Psoas muscle (tissue), 8 donors: ENCODE measurements around the gene MRPL24. TPM values are rescaled to one million over a fixed set of nuclear protein-coding genes. Genes with fewer than 3 reads are reported as not detected.

ENCODE experiments used
- ATAC-seq, 4 donors: fragments of 200-7000 bp; cut with Tn5 transposase; one replicate each; pipeline ENCODE4 v1.9.1; 2020; ENCODE audit warnings: moderate library complexity in 3 of 4, mild to moderate bottlenecking in 2 of 4
- DNase-seq, 2 donors: peaks; one replicate each; pipeline ENCODE4 v3.0.0-alpha.2; 2020
- H3K27ac ChIP-seq: fragments of 200-600 bp; one replicate; pipeline ENCODE4 v1.8.0; 2022
- H3K27me3 ChIP-seq, 3 donors: fragments of 200-600 bp in 1 of 3; one replicate each; pipeline versions ENCODE4 v1.6.1 to v1.8.0; 2013 to 2022; ENCODE audit warnings: low read length in 2 of 3, mild to moderate bottlenecking in 2 of 3, moderate library complexity in 1 of 3; ENCODE audit not compliant: insufficient read depth in 3 of 3
- H3K36me3 ChIP-seq, 2 donors: fragments of 200-600 bp in 1 of 2; one replicate each; pipeline versions ENCODE4 v1.6.1 to v1.8.0; 2013 to 2022; ENCODE audit warnings: low read depth in 1 of 2, mild to moderate bottlenecking in 1 of 2, moderate library complexity in 1 of 2; ENCODE audit not compliant: insufficient read depth in 1 of 2
- H3K4me1 ChIP-seq: fragments of 200-600 bp; one replicate; pipeline ENCODE4 v1.8.0; 2022
- H3K4me3 ChIP-seq: fragments of 200-600 bp; one replicate; pipeline ENCODE4 v1.8.0; 2022; ENCODE audit warnings: mild to moderate bottlenecking
- H3K9me3 ChIP-seq: fragments of 200-600 bp; one replicate; pipeline ENCODE4 v1.8.0; 2022
- CTCF ChIP-seq: fragments of 200-600 bp; IDR thresholded peaks from one replicate; pipeline ENCODE4 v1.8.0; 2022; ENCODE audit warnings: antibody characterized with exemption
- WGBS, 3 donors: extraction: QIAGEN DNeasy Blood & Tissue Kit; methylation state at CpG; one replicate each; pipeline versions ENCODE4 v1.1.6 to v1.1.7; 2013; 5-methylcytosine and 5-hydroxymethylcytosine counted together
- intact Hi-C, 2 donors: fragments of 100-400 bp; cut with DNase I; formaldehyde crosslinking; loops; one replicate each; pipeline versions ENCODE4 v1.11.0 to v1.14.2; 2022
- polyA plus RNA-seq, 3 donors: library from polyadenylated mRNA; stranded (reverse); fragments of 200-250 nt; gene quantifications; one replicate each; pipeline ENCODE4 v1.2.3, GENCODE V29; 2013
- total RNA-seq, 4 donors: library from RNA; stranded (reverse); fragmentation: NEBNext Ultra II Directional in 2 of 4; extraction: Animal tissue kit (Norgen Biotek cat#: 25700) in 2 of 4; gene quantifications; one replicate each; pipeline versions ENCODE4 v1.2.1 to v1.2.4, GENCODE V29; 2021 to 2023
- donor health status: healthy with polysubstance abuse.
- donor health status: DM: no; HTN: no; CAD: no; lungs with moderate emphysema.
- donor health status: Bipolar disorder and iron deficiency.
- donor health status: healthy.
- donor health status: DM: yes; HTN: yes; CAD: no.
- donor health status: DM: no; HTN: no; CAD: no.
- donor health status: DM: no; HTN: no; CAD: no.
- donor health status: DM: yes; HTN: yes; CAD: no.

The MRPL24 gene
- total and polyA plus RNA-seq, 7 donors: 86.1 to 174 (median 137) TPM

GRCh38 chr1:156751757-156752481 lies 11.0 kb upstream of the MRPL24 start:
- no peaks in the 10 kb centered on the region for H3K9me3 ChIP-seq
- WGBS, 3 donors: 0% methylated on average over 46 to 67 of the region's 68 CpGs
- intact Hi-C loops: loop anchor here in 1 of 2 donors (2.0 kb wide), 1 partner anchor 15 kb away; the partner anchor contains the start of gene PRCC
- H3K36me3 ChIP-seq: no peaks in the 10 kb centered on the region
- no peaks in the 10 kb centered on the region for H3K27me3 ChIP-seq
- ATAC-seq (peak; percentile 71 to 77 (median 75)), DNase-seq (peak; percentile 99)
- peak overlapping the region; percentile 96 for H3K4me3 ChIP-seq
- peaks cover 48% of the 10 kb centered on the region for H3K4me1 ChIP-seq
- no peak for TF ChIP-seq CTCF
- H3K27ac ChIP-seq: peak overlapping the region; percentile 98

GRCh38 chr1:156751451-156751756 lies 10.5 kb upstream of the MRPL24 start, which contains the start of gene HDGF:
TSS of gene HDGF (minus strand) at chr1:156751675. CDS start at chr1:156751429, 246 bp downstream.
- no peak for TF ChIP-seq CTCF
- ATAC-seq (no peak), DNase-seq (no peak)
- WGBS, 3 donors: 0% methylated on average over 12 to 48 of the region's 48 CpGs
- Histone ChIP-seq H3K4me3 (peak within 1 kb of the TSS; percentile 96), H3K36me3 (no peaks in the 10 kb centered on the region), H3K27ac (peak within 1 kb of the TSS; percentile 98), H3K9me3 (no peaks in the 10 kb centered on the region), H3K27me3 (no peaks in the 10 kb centered on the region), H3K4me1 (peaks cover 49% of the 10 kb centered on the region)
- intact Hi-C loops: loop anchor here in 1 of 2 donors (2.0 kb wide), 1 partner anchor 15 kb away; the partner anchor contains the start of gene PRCC

GRCh38 chr1:156750711-156751450 lies 10.0 kb upstream of the MRPL24 start:
- H3K4me1 ChIP-seq: peaks cover 53% of the 10 kb centered on the region
- H3K36me3 ChIP-seq: no peaks in the 10 kb centered on the region
- H3K9me3 ChIP-seq: no peaks in the 10 kb centered on the region
- TF ChIP-seq CTCF: no peak
- H3K27ac ChIP-seq: peak overlapping the region; percentile 98
- intact Hi-C loops: loop anchor here in 1 of 2 donors (2.0 kb wide), 1 partner anchor 16 kb away; the partner anchor contains the start of gene PRCC
- peak overlapping the region; percentile 96 for H3K4me3 ChIP-seq
- WGBS, 3 donors: 0% methylated on average over 54 to 64 of the region's 64 CpGs
- no peaks in the 10 kb centered on the region for H3K27me3 ChIP-seq
- ATAC-seq: peak; percentile 15 to 20 (median 18)
- peak; percentile 69 to 87 for DNase-seq

- H3K27ac ChIP-seq: peak overlapping the region; percentile 98
- 2 to 8% (median 4%) methylated on average over 5 of the region's 5 CpGs for WGBS, 3 donors
- H3K9me3 ChIP-seq: no peaks in the 10 kb centered on the region
- TF ChIP-seq CTCF: no peak
- H3K4me1 ChIP-seq: peaks cover 52% of the 10 kb centered on the region
- peaks cover 0 to 3% of the 10 kb centered on the region in 2 donors for H3K36me3 ChIP-seq
- peak in 1 of 2 donors; percentile 45 for DNase-seq
- peak overlapping the region; percentile 96 for H3K4me3 ChIP-seq
- intact Hi-C loops: loop anchor here in 1 of 2 donors (2.0 kb wide), 1 partner anchor 17 kb away; the partner anchor contains the start of gene PRCC
- H3K27me3 ChIP-seq: no peaks in the 10 kb centered on the region
- ATAC-seq: no peak
Observed at GRCh38 chr1:156750191-156750672, 9.3 kb upstream of the MRPL24 start.
